MM.1S (cell line): ENCODE results near the gene LMBR1L.
"Not testable (repeated sequence)": the region's sequence is repeated elsewhere in the genome, so short reads cannot be mapped to it uniquely, and the experiment has no call there.

Experiments
- DNase-seq: peaks from one replicate; pipeline ENCODE4 v3.0.0-alpha.2; 2015
- H2AFZ ChIP-seq: fragments of 300-600 bp; sonication (generic); 2 replicates; pipeline ENCODE4 v1.6.0; 2016; ENCODE audit warnings: antibody characterized with exemption, low read length
- H3F3A ChIP-seq: fragments of 300-600 bp; sonication (generic); 2 replicates; pipeline ENCODE4 v1.6.1; 2016; ENCODE audit warnings: mild to moderate bottlenecking, antibody characterized with exemption, low read length, moderate library complexity, mixed read lengths; ENCODE audit not compliant: insufficient read depth
- H3K27ac ChIP-seq: fragments of 300-600 bp; sonication (generic); 2 replicates; pipeline ENCODE4 v1.5.1; 2016; ENCODE audit warnings: mild to moderate bottlenecking, low read length
- H3K27me3 ChIP-seq: fragments of 300-600 bp; sonication (generic); replicated peaks from 2 replicates; pipeline ENCODE4 v1.6.0; 2016; ENCODE audit warnings: low read length; ENCODE audit not compliant: insufficient read depth
- H3K36me3 ChIP-seq: fragments of 300-600 bp; sonication (generic); replicated peaks from 2 replicates; pipeline ENCODE4 v1.6.1; 2016; ENCODE audit warnings: mild to moderate bottlenecking, low read length, mixed read lengths; ENCODE audit not compliant: insufficient read depth
- H3K4me1 ChIP-seq: fragments of 300-600 bp; sonication (generic); 2 replicates; pipeline ENCODE4 v1.6.1; 2016; ENCODE audit warnings: low read length, mixed read lengths
- H3K4me2 ChIP-seq: fragments of 300-600 bp; sonication (generic); 2 replicates; pipeline ENCODE4 v1.6.0; 2016; ENCODE audit warnings: low read depth, low read length
- H3K4me3 ChIP-seq: fragments of 300-600 bp; sonication (generic); 2 replicates; pipeline ENCODE4 v1.5.1; 2016; ENCODE audit warnings: low read length, mixed read lengths
- H3K79me2 ChIP-seq: fragments of 300-600 bp; sonication (generic); 2 replicates; pipeline ENCODE4 v1.6.1; 2016; ENCODE audit warnings: mixed run types, low read length, mixed read lengths
- H3K9ac ChIP-seq: fragments of 300-600 bp; sonication (generic); 2 replicates; pipeline ENCODE4 v1.6.1; 2016; ENCODE audit warnings: low read length, mixed read lengths
- H3K9me2 ChIP-seq: fragments of 300-600 bp; sonication (generic); replicated peaks from 2 replicates; pipeline ENCODE4 v1.6.1; 2016; ENCODE audit warnings: mild to moderate bottlenecking, low read length, mixed read lengths; ENCODE audit not compliant: insufficient read depth
- H3K9me3 ChIP-seq: fragments of 300-600 bp; sonication (generic); replicated peaks from 2 replicates; pipeline ENCODE4 v1.6.1; 2016; ENCODE audit warnings: mild to moderate bottlenecking, low read length, mixed read lengths; ENCODE audit not compliant: insufficient read depth
- H4K20me1 ChIP-seq: fragments of 300-600 bp; sonication (generic); 2 replicates; pipeline ENCODE4 v1.6.1; 2016; ENCODE audit warnings: mild to moderate bottlenecking, low read length, moderate library complexity, mixed read lengths; ENCODE audit not compliant: insufficient read depth
- CTCF ChIP-seq: fragments of 300-600 bp; sonication (generic); IDR thresholded peaks from 2 replicates; pipeline ENCODE4 v1.5.1; 2016; ENCODE audit warnings: antibody characterized with exemption, low read length, mixed read lengths
- EZH2 ChIP-seq: fragments of 300-600 bp; sonication (generic); optimal IDR thresholded peaks from 2 replicates; pipeline ENCODE3; 2017; ENCODE audit warnings: low read depth, mild to moderate bottlenecking, antibody characterized with exemption, low read length, mixed read lengths
- EZH2phosphoT487 ChIP-seq: fragments of 300-600 bp; sonication (generic); IDR thresholded peaks from 2 replicates; pipeline ENCODE4 v1.6.1; 2018; ENCODE audit warnings: antibody characterized with exemption, low read length

Gene LMBR1L

GRCh38 chr12:49138999-49139398, 28.4 kb upstream of the LMBR1L start:
- H3K9ac ChIP-seq, result no peak overlapping the region
- no peaks in the 10 kb centered on the region for H3K9me2 ChIP-seq
- H3K79me2 ChIP-seq, result peaks cover under 1% of the 10 kb centered on the region
- H3K4me3 ChIP-seq, result no peak overlapping the region
- H3K9me3 ChIP-seq, result no peaks in the 10 kb centered on the region
- no peaks in the 10 kb centered on the region for H3K4me1 ChIP-seq
- H4K20me1 ChIP-seq, result no peaks in the 10 kb centered on the region
- DNase-seq, result no peak
- H3K36me3 ChIP-seq, result no peaks in the 10 kb centered on the region
- TF ChIP-seq CTCF, result no peak
- TF ChIP-seq EZH2, result no peak
- no peak for TF ChIP-seq EZH2phosphoT487
- H3K27me3 ChIP-seq, result no peaks in the 10 kb centered on the region
- no peak overlapping the region for H3K27ac ChIP-seq
- H2AFZ ChIP-seq, result no peak overlapping the region
- no peak overlapping the region for H3K4me2 ChIP-seq
- H3F3A ChIP-seq, result no peaks in the 10 kb centered on the region

GRCh38 chr12:49138587-49138986, 27.9 kb upstream of the LMBR1L start:
- no peak for DNase-seq
- no peak overlapping the region for H3K4me2 ChIP-seq

GRCh38 chr12:49137476-49137875, 26.8 kb upstream of the LMBR1L start:
- no peak for TF ChIP-seq EZH2
- no peak for TF ChIP-seq EZH2phosphoT487
- H3K9me2 ChIP-seq, result no peaks in the 10 kb centered on the region
- no peak overlapping the region for H3K4me3 ChIP-seq
- DNase-seq, result no peak
- no peaks in the 10 kb centered on the region for H3K27me3 ChIP-seq
- H3K4me1 ChIP-seq, result peaks cover 5% of the 10 kb centered on the region; the same call in 1 of the 2 replicates
- H4K20me1 ChIP-seq, result no peaks in the 10 kb centered on the region
- H3K4me2 ChIP-seq, result no peak overlapping the region
- no peaks in the 10 kb centered on the region for H3K9me3 ChIP-seq
- H3K9ac ChIP-seq, result no peak overlapping the region
- no peak overlapping the region for H3K27ac ChIP-seq
- H2AFZ ChIP-seq, result no peak overlapping the region
- H3F3A ChIP-seq, result peaks cover 4% of the 10 kb centered on the region
- H3K79me2 ChIP-seq, result peaks cover 16% of the 10 kb centered on the region
- H3K36me3 ChIP-seq, result no peaks in the 10 kb centered on the region

More at GRCh38 chr12:49138587-49138986, 27.9 kb upstream of the LMBR1L start:
- H3K9me3 ChIP-seq, result no peaks in the 10 kb centered on the region
- no peaks in the 10 kb centered on the region for H3K27me3 ChIP-seq
- H3K9me2 ChIP-seq, result no peaks in the 10 kb centered on the region
- peaks cover under 1% of the 10 kb centered on the region; the same call in 1 of the 2 replicates for H3F3A ChIP-seq
- H3K36me3 ChIP-seq, result no peaks in the 10 kb centered on the region
- no peak overlapping the region for H3K4me3 ChIP-seq
- H3K27ac ChIP-seq, result no peak overlapping the region
- H3K79me2 ChIP-seq, result peaks cover 5% of the 10 kb centered on the region
- H2AFZ ChIP-seq, result no peak overlapping the region
- peaks cover 3% of the 10 kb centered on the region; the same call in 1 of the 2 replicates for H3K4me1 ChIP-seq
- TF ChIP-seq CTCF (no peak), EZH2phosphoT487 (no peak), EZH2 (no peak)
- no peak overlapping the region for H3K9ac ChIP-seq
- H4K20me1 ChIP-seq, result no peaks in the 10 kb centered on the region

GRCh38 chr12:49136997-49137396, 26.4 kb upstream of the LMBR1L start:
- H3K9ac ChIP-seq, H3K9me2 ChIP-seq, H3K9me3 ChIP-seq, H3F3A ChIP-seq, H3K4me1 ChIP-seq, H3K4me2 ChIP-seq, H3K27me3 ChIP-seq, H3K27ac ChIP-seq, H2AFZ ChIP-seq, H3K4me3 ChIP-seq, DNase-seq, H3K36me3 ChIP-seq, H4K20me1 ChIP-seq: not testable (repeated sequence)
- H3K79me2 ChIP-seq, result peaks cover 21% of the 10 kb centered on the region
